Stimulated activated CD4-positive, alpha-beta T cell treated with anti-CD3 and anti-CD28 coated beads, Interleukin-2, amount 100 ng/mL, for 48 hours (primary cell): ENCODE measurements around the gene SPTSSB.

Source experiments
- DNase-seq, 2 donors: peaks; one replicate each; pipeline ENCODE4 v3.0.0-alpha.2; 2020

SPTSSB gene

GRCh38 chr3:161390200-161390599 is 18.9 kb upstream of the SPTSSB start:
- DNase-seq, result no peak

- no peak for DNase-seq
Observed at GRCh38 chr3:161389445-161390035, 18.2 kb upstream of the SPTSSB start.

GRCh38 chr3:161388855-161389254 is 17.5 kb upstream of the SPTSSB start:
- no peak for DNase-seq

- no peak for DNase-seq
Observed at GRCh38 chr3:161386991-161387770, 15.9 kb upstream of the SPTSSB start.

- DNase-seq, result no peak
Observed at GRCh38 chr3:161372321-161373260, 1.3 kb upstream of the SPTSSB start.

- no peak for DNase-seq
Observed at GRCh38 chr3:161369531-161369930, 1.8 kb downstream of the SPTSSB start.

GRCh38 chr3:161366094-161366493 is 5.2 kb downstream of the SPTSSB start:
- no peak for DNase-seq

GRCh38 chr3:161358488-161358887 is 12.8 kb downstream of the SPTSSB start:
- no peak for DNase-seq

- DNase-seq, result no peak
Observed at GRCh38 chr3:161356287-161356686, 15.0 kb downstream of the SPTSSB start.

- DNase-seq, result no peak
Observed at GRCh38 chr3:161355508-161355907, 15.8 kb downstream of the SPTSSB start.

GRCh38 chr3:161354554-161354953 is 16.8 kb downstream of the SPTSSB start:
- DNase-seq, result no peak

- DNase-seq, result no peak
Observed at GRCh38 chr3:161351330-161351729, 20.0 kb downstream of the SPTSSB start.

GRCh38 chr3:161350916-161351315 is 20.4 kb downstream of the SPTSSB start:
- no peak for DNase-seq

GRCh38 chr3:161349529-161350312 is 21.6 kb downstream of the SPTSSB start:
- no peak for DNase-seq

GRCh38 chr3:161348796-161349400 is 22.4 kb downstream of the SPTSSB start:
- DNase-seq, result no peak

- no peak for DNase-seq
Observed at GRCh38 chr3:161347726-161348125, 23.6 kb downstream of the SPTSSB start.

- DNase-seq, result no peak
Observed at GRCh38 chr3:161345023-161345422, 26.3 kb downstream of the SPTSSB start.

GRCh38 chr3:161343986-161344385 is 27.3 kb downstream of the SPTSSB start:
- no peak for DNase-seq

GRCh38 chr3:161343540-161343939 is 27.8 kb downstream of the SPTSSB start:
- DNase-seq, result no peak

- DNase-seq, result no peak
Observed at GRCh38 chr3:161342629-161343028, 28.7 kb downstream of the SPTSSB start.

- no peak for DNase-seq
Observed at GRCh38 chr3:161339517-161340500, 31.5 kb downstream of the SPTSSB start.
